NCI-H2107 treated with DMSO at 0.1 percent for 48 hours (cell line): ENCODE data around the gene TMC7.

ENCODE experiments used
- DNase-seq: peaks from one replicate; lab custom pipeline; 2025; ENCODE audit not compliant: unreplicated experiment; lab: John Stamatoyannopoulos, UW

The TMC7 gene

GRCh38 chr16:19086322-19087199 is 102.8 kb downstream of the TMC7 start:
- peak; percentile 68 for DNase-seq

GRCh38 chr16:19088341-19088916 is 104.7 kb downstream of the TMC7 start:
- DNase-seq: no peak

DNA sequence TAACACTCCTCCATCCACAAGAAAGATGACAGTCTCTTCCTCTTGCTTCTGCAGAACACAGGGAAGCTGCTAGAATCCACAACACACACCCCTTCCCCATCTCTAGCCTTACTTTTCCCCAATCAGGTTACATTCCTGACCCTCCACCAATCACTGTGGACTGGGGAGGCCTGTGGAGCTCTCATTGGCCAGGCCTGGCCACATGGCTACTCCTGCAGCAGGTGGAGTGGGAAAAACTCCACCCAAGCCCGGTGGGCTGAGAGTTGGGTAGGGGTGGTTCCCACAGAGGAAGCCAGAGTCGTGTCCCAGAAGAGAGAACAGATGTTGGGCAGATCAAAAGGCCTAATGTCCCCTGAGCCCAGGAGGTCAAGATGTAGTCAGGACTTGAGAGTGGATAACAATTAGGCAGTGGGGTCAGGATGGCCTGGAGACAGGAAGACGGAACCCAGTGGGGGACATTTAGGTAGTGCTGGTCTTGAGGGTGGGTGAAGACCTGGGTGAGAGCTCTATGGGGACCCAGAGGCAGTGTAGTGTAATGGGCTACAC is 105.7 kb downstream of the TMC7 start:
- DNase-seq: no peak

DNA sequence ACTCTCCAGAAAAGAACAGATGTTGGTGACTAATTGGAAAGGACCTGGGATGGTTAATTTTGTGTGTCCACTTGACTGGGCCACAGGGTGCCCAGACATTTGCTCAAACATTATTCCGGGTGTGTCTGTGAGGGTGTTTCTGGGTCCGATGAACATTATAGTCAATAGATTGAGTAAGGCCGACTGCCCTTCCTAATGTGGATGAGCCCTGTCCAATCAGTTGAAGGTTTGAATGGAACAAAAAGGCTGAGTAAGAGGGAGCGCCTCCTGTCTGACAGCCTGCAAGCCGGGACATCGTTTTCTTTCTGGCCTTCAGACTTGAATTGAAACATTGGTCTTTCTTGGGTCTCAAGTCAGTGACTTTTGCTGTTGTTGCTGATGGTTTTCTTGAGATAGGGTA is 107.2 kb downstream of the TMC7 start:
- DNase-seq: no peak

DNA sequence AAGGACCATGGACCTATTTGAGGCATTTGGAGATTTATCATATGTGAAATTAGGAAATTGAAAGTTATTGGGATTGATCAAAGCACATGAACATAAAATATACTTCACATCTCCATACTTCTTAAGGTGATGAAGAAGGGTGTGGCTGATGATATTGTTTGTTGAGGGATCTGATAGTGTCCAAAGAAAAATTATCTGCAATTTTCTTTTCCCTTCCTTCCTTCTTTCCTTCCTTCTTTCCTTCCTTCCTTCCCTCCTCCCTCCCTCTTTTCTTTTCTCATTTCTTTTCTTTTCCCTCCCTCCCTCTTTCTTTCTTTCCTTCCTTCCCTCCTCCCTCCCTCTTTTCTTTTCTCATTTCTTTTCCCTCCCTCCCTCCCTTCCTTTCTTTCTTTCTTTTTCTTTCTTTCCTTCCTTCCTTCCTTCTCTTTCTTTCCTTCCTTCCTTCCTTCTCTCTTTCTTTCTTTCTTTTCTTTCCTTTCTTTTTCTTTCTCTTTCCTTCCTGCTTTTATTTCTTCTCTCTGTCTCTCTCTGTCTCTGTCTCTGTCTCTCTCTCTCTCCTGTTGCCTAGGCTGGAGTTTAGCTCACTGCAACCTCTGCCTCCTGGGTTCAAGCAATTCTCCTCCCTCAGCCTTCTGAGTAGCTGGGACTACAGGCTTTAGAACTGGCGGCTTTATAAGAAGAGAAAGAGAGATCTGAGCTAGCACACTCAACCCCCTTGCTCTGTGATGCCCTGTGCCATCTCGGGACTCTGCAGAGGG is 109.1 kb downstream of the TMC7 start:
- DNase-seq: no peak

DNA sequence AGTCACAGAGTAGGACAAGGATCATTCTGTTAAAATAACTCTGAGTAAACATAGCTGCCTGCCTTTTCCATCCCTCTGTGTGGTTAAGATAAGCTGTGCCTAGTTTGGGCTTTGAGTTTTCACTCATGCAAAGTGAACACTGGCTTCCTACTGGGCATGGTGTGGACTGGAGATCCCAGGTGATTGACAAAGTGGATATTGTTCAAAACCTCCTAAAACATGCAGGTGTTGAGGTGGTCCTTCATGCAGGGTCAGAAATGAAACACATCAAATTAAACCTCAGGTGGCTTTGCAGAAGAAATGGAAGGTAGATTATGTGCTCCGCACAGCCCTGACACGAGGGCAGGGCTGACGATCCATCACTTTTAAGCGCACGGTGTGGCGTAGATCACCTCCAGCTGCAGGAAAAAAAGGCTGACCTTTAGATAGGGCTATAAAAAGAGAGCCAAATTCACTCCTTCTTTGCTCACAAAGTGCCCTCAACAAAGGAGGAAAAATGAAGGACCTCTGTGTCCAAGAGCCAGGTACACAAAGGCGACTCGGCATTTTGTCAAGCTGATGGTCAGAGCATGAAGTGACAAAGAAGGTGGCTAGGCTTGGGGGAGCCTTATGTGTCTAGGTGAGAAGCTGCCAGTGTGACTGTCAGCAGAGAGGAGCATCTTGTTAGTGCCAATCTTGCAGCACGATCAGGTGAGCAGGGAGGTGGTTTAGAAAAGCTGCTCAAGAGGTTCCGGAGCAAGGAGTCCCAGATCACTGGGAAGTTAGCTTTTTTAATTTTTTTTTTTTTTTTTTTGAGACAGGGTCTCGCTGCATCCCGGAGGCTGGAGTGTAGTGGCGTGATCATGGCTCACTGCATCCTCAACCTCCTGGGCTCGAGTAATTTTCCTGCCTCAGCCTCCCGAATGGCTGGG is 110.2 kb downstream of the TMC7 start:
- no peak for DNase-seq

GRCh38 chr16:19094542-19095365 is 111.0 kb downstream of the TMC7 start:
- no peak for DNase-seq

DNA sequence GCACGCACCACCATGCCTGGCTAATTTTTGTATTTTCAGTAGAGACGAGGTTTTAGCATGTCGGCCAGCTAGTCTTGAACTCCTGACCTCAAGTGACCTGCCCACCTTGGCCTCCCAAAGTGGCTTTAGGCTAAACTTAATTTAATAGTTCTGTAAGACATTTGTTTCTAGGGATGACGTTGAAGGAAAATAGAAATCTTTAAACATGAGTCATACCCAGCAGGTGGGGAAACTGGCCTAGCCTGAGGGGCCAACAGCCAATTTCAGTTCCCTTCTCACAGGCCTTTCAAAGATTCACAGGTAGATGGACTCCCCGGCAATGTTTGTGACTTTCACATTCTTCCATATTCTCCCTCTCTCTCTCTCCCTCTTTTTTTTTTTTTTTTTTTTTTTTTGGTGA is 111.9 kb downstream of the TMC7 start:
- no peak for DNase-seq

- no peak for DNase-seq
These were observed 114.4 kb downstream of the TMC7 start for GRCh38 chr16:19098173-19098572.

- no peak for DNase-seq
These were observed 118.6 kb downstream of the TMC7 start for GRCh38 chr16:19102187-19102872.

GRCh38 chr16:19104607-19105006 is 120.9 kb downstream of the TMC7 start:
- DNase-seq: no peak

DNA sequence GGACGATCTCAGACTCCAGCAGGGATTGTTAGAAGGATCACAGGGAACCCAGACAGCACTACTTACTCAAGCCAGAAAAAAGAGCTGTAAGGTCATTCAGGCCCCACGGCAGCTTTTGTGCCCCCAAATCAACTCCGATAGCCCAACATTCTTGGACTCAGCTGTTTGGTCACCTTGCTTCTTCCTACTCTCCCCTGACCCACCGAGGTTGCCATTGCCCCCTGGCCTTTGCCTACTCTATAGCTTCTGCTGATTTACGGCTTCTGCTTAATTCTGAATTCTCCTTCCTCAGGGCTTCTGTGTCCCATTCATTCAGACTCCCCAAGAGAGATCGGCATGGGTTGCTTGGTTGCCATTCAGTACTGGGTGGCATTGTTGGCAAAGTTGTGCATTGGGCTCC is 121.4 kb downstream of the TMC7 start:
- DNase-seq: no peak

GRCh38 chr16:19105891-19106624 is 122.3 kb downstream of the TMC7 start:
- no peak for DNase-seq

GRCh38 chr16:19106625-19107020 is 122.9 kb downstream of the TMC7 start:
- DNase-seq: no peak

DNA sequence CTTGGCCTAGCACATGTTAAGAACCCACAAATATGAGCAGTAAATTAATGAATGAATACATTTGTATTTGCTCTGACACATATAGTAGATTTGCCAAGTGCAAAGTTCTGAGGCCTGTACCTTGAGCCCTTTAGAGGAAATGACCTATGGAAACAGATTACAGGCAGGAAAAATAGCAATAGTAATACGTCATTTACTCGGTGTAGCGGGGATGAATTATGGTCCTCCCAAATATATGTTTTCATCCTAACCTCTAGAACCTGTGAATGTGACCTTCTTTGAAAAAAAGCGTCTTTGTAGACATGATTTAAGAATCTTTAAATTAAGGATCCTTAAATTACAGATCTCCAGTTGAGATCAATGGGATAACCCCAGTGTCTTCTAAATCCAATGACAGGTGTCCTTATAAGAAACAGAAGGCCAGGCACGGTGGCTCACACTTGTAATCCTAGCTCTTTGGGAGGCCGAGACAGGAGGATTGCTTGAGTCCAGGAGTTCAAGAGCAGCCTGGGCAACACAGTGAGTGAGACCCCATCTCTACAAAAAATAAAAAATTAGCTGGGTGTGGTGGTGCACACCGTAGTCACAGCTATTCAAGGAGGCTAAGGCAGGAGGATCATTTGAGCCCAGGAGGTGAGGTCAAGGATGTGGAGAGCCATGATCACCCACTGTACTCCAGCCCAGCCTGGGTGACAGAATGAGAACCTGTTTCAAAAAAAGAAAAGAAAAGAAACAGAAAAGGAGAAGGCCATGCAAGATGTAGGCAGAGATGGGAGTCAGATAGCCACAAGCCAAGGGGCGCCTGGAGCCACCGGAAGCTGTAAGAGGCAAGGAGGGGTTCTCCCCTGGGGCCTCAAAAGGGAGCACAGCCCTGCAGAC is 124.9 kb downstream of the TMC7 start:
- no peak for DNase-seq

- no peak for DNase-seq
These were observed 125.5 kb downstream of the TMC7 start for GRCh38 chr16:19109288-19109664.

GRCh38 chr16:19110537-19111360 is 127.0 kb downstream of the TMC7 start:
- DNase-seq: no peak
